Measurements from ENCODE around the gene TMEM9.
A peak's percentile ranks its signal among the peaks of the same experiment; 100 is the strongest.
"Not testable (repeated sequence)": the region's sequence is repeated elsewhere in the genome, so short reads cannot be mapped to it uniquely, and the experiment has no call there.

TMEM9 gene

DNA sequence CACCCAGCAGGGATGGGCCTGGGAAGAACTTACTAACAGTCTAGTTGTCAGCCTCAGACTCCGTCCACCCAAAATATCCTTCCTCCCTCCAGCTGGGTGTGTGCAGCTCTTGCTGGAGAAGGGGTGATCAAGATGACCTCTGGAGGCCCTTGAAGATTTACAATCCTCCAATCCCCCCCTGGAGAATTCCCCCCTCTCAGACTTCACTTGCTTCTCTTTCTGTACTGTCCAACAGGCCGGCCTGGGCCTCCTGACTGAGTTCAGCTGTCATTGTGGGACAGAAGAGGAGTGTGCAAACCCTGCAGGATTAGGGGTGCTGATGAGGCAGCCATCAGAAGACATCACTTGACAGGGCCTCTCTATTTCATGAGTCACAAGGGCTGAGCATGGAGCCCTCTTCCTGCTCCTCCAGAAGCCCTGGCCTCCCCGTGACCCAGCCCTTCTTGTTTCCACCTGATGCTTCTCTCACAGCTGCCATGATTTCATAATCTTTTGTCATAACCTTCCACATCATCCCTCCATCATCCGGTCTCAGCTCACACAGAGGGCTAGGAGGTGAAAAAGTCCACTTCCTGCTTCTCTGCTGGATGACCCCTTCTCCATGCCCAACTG lies 18.8 kb upstream of the TMEM9 start:
- no peak for DNase-seq (ENCODE audit: low read depth)

DNA sequence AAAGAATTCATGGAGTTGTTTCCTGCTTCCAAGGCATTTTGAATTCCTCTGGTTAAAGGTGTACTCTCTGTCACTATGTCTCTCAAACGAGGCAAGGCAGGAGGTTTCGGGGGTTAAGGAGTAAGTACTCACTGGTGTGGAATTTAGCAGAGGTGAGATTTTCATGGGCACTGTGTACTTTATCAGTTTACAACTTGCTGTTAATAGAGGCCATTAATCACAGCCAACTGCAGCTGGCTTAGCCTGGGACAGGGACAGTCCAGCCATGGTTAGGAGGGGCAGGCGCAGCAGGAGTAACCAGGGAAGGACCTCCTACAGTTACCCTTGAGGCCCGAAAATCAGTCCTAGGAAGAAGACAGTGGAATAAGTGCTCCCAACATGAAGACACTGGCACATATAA lies 18.1 kb upstream of the TMEM9 start:
- DNase-seq (ENCODE audit: low read depth), result no peak

DNA sequence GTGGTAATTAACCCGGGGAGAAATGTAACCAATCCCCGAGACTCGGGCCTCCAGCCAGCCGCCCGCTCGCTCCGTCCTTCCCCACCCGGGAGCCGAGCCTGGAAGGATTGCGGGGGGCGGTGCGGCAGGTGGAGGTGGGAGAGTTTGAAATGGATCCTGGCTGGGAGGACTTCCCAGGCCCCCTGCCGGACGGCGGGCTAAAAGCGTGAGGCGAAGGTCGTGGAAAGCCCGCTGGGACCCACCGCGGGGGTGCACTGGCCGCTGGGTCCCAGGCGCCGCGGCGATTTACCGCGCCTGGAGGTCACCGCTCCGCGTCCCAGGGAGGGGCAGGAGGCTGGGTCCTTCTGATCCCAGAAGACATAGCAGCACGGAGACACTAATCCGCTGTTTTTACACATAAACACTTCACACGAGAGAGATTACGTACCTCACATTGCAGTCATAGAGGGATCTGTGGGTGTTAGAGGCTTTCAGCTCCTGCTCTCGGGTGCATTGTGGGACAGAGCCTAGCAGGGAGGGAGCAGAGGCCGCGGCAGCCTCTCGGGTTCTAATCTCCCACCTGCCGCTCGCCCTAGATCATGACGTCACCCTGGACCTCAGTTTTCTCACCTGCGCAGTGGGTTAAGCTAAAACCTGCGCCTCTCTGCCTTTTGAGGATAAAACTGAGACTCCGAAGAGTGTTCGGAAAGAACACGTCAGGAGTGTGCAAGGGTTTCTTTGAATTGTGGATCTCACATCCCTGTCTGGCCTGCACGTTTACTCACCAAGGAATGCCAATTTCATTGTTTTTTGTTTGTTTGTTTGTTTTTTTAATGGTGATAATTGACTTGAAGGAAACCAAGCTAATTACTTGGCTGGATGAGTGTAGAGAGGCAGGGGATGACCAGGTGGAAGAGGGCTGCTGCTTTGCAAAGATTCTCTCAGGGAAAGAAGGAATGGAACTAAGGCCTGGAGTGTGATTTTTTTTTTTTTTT lies 17.1 kb upstream of the TMEM9 start:
- peak; percentile 41 for DNase-seq (ENCODE audit: low read depth)

DNA sequence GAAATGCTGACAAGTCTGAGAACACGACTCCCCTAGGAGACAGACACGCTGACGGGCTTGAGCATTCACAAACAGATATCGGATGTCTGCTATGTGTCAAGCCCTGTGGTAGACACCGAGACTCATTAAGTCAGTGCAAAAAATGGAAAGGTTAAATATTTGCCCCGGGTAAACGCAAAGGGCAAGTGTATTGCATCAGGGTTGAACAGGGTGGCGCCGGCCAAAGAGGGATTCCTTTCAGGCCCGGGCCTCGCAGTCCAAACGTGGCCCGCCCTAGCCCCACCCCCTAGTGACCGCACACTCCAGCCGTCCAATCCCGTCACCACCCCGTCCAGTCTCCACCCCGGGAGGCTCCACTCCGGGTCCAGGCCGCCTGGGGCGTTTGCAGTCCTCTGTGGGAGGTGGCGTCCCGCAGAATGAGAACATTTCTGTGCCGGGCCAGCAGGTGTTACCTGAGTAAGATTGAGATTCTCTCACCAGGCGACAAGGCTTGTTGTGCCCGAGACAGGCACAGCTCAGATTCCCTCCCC lies 16.3 kb upstream of the TMEM9 start:
- DNase-seq (ENCODE audit: low read depth), result peak; percentile 74

DNA sequence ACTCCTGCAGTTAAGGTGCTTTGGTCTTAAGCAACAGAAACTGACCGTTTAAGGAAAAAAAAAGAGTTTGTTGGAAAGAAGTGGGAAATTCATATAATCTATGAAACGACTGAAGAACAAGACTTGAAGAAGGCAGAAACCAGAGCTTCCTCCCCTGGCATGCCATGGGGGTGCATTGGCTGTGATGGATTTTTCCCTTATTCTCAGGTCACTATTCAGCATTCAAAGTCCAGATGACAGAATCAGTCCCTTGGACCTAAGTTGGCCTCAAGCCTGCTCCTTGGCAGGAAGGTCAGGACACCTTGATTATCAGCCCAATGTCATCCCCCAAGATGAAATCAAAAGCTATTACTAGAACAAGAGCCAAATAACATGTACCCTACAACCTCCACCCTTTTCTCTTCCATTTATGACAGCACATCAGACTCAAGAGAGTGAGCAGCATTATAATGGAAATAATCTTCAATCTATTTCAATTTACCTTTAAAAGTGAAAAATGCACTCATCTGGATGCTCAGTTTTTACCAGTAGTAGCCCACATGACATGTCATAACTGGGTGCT lies 15.8 kb upstream of the TMEM9 start:
- DNase-seq (ENCODE audit: low read depth), result no peak

DNA sequence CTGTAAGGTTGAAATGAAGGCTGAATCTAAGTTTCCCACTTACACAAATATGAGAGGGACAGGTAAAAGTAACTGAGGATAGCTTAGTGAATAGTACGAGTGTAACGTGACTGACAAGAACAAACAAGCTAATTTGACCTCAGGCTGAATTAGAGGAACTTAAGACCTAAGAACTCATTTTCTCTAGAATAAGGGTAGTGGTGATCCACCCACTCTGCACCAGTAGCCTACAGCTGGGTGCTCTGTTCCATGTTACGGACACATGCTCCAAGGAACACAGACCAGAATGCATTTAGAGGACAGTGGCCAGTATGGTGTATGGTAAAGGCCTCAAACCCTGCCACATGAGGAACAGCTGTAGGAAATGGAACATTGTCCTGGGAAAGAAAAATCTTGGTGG lies 14.9 kb upstream of the TMEM9 start:
- DNase-seq (ENCODE audit: low read depth), result no peak

DNA sequence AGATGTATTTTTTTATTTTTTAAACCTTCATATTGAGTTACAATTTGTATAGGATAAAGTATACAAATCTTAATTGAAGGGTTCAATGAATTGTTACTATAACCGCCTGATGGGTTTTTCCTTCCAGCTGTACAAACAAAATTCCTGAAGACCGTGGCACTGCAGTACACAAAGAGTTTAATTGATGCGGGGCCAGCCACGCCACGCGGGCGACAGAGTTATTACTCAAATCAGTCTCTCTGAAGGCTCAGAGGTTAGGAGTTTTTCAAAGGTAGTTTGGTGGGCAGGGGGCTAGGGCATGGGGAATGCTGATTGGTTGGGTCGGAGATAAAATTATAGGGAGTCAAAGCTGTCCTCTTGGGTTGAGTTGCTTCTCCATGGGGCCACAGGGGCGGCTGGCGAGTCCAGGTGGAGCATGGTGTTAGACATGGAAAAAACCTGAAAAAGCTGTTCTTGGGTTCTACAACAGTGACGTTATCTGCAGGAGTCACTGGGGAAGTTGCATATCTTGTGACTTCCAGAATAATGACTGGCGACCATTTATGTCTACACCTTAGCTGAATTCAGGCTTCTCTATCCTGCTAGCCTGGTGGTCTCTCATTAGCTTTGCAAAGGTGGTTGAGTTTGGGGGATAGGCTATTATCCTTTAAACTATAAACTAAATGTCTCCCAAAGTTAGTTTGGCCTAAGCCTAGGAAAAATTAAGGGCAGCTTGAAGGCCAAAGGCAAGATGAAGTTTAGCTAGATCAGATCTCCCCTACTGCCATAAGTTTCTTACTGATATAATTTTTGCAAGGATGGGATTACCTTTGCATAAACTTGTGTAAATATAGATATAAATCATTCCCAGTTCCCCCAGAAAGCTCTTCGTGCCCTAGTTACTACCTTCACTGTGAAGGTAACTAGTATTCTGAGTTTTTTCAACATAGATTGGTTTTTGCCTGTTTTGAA lies 13.0 kb upstream of the TMEM9 start:
- no peak for DNase-seq (ENCODE audit: low read depth)

DNA sequence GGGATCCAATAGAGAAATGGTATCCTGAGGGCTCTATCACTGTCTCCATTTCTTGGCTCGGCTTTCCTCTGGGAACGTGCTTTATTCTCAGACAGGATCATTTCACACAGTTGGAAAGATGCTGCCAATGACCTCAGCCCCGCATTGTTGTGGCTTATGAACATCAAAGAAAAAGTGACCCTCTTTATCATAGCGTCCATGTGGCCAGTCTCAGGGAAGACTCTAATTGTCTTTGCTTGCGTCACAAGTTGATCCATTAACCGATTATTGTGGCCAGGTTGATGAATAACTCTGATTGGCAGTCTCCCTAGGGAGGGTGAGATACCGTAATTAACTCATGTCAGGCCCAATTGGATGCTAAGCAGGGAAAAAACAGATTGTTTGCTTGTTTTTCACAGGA lies 10.4 kb upstream of the TMEM9 start:
- DNase-seq (ENCODE audit: low read depth), result no peak

DNA sequence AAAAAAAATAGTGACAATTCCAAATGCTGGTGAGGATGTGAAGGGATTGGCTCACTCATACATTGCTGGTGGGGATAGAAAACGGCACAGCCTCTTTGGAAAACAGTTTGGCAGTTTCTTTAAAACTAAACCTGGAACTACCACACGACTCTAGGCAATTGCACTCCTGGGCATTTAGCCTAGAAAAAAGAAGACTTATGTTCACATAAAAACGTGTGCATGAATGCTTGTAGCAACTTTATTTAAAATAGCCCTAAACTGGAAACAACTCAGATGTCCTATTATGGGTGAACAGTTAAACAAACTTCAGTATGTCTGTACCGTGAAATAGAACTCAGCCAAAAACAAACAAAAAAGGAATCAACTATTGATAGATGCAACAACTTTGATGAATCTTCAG lies 9.4 kb upstream of the TMEM9 start:
- no peak for DNase-seq (ENCODE audit: low read depth)

DNA sequence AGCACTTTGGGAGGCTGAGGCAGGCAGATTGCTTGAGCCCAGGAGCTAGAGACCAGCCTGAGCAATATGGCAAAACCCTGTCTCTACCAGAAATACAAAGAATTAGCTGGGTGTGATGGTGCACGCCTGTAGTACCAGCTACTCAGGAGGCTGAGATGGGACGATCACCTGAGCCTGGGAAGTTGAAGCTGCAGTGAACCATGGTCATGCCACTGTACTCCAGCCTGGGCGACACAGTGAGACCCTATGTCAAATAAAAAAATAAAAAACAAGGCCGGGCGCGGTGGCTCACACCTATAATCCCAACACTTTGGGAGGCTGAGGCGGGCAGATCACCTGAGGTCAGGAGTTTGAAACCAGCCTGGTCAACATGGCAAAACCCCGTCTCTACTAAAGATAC lies 8.8 kb upstream of the TMEM9 start:
- not testable (repeated sequence) for DNase-seq (ENCODE audit: low read depth)

DNA sequence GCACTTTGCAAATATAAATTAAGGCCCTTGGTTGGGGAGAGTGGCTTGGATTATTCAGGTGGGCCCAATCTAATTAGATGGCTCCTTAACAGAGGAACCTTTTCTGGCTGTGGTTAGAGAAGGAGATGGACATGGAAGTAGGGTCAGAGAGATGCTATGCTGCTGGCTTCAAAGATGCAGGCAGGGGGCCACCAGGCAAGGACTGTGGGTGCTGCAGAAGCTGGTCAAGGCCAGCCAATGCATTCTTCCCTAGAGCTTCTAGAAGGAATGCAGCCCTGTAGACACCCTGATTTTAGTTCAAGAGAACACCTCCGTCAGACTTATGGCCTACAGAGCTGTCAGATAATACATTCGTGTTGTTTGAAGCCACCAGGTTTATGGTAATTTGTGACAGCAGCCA lies 3.7 kb upstream of the TMEM9 start:
- no peak for DNase-seq (ENCODE audit: low read depth)

DNA sequence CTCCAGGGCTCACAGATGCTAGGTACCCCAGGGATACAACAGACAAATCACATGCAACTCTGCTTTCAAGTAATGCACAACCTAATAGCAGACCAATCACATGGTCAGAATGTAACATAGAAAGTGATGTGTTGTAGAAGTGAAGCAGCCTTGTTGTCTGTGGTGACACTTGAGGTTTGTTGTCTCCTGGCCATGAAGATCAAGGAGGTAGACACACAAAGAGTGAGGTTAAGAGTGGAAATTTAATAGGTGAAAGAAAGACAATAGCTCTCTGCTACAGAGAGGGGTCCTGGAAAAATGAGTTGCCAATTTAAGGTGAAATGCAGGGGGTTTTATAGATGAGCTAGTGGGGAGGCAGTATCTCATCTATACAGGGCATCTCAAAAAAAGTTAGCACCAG lies 2.5 kb upstream of the TMEM9 start:
- no peak for DNase-seq (ENCODE audit: low read depth)

DNA sequence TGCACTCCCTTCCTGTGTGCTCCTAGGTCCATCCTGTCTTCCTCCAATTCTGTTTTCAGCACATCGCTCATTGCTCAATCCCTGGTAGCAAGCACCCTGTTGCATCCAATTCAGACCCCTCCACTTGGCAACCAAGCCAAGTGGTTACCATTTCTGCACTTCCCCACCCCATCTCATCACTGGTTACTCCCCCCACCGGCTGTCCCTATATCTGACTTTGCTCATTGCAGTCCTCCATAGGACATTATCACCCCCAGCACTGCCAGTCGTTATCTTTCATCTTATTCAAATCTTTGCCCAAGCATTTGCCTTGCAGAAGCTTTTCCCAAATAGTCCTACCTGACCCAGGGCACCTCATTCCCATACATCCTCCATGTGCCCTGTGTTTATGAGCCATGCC lies 2.1 kb upstream of the TMEM9 start:
- DNase-seq (ENCODE audit: low read depth), result no peak

DNA sequence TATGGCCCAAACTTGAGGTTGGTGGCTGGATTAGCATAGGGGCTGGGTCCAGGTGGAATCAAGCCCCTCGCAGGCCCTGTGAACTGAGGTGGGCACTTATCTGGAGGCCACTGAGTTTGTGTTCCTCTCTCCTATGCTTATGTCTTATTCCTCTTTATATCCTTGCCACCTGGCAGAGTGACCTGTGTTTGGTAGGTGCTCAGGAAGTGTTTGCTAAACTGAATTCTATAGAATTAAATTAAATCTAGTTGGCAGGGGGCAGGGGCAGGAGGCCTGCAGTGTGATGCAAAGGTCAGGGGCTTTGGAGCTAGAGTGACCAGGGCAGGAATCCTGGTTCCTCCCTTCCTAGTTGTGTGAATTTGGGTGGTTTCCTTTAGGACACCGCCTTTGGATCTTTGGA lies 1.1 kb upstream of the TMEM9 start:
- no peak for DNase-seq (ENCODE audit: low read depth)

DNA sequence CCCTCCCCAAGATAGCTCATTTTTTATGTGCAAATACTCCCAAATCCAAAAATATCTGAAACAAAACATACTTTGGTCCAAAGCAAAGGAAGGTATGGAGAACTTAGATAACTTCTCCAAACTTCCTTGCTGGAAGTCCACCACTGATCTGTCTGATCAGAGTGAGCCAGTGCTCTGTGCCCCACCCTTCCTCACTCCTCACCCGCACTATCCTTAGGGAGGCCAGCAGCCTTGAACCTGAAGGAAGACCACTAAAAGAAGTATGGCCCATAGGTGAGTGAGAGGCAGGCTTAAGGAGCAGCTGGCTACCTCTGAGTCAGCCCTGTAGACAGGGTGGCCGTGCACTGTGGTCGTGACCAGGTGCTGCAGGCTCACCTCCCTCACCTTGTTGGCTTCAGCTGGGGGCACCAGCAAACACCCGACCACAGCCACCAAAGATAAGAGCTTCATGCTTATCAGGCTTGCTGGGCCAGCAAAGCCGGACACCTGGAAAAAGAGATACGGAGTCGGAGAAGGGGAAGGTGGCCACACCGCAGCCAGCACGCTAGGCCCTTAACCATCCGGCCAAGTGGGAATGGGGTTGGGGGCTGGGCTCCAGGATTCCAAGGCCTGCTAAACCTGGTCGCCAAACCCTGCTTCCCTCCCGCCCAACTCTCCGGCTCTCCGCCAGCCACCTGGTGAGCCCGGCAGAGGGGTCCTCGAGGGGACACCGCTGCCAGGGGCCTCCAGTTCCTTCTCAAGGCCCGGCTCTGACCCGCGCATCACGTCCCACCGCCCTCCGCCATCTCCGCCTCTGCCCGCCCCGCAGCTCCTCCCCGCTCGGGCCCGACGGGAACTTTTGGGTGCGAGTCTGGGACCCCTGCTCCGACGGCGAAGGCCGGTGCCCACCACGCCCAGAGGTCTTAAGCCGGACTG lies 543 bp downstream of the TMEM9 start:
- no peak for DNase-seq (ENCODE audit: low read depth)

DNA sequence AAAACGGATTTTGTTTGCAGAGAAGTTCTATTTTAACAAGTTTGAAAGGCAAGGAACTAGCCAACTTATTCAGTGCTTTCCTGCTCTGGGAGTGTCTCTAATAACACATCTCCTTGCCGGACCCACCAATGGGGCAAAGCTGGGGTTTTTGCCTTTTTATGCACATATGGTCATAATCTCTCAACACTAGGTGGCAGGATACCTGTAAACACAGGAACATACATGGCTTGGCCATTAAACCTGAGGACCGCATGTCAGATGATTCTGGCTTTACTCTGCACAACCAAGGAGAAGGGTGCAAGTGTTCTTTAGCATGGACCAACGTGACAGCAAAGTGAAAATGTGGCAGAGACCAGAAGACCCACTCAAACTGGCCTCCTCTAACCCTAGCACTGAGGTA lies 4.9 kb downstream of the TMEM9 start:
- no peak for DNase-seq (ENCODE audit: low read depth)

DNA sequence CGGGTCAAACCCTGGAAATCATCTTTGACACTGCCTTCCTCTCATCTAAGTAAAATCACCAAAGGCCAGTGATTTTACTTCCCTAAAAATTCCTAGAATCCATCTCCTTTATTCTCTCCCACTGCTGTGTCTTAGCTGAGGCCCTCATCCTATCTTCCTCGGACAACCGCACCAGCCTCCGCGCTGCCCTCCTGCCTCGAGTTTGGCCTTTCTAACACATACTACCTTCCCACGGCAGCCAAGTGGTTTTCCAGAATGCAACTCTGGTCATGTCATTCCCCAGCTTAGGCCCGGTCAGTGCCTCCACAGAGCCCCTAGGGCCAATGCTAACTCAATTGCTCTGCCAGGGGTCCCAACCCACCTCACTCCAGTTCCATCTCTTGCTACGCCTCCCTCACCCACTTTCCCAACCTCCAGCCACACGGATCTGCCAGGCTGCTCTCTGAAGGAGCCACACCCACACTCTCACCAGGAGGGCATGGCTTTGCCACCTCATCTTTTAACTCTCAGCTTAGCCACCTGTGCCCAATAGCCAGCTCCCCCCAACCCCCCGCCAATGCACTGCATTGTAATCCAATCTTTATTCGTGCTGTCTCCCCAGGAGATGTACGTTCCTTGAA lies 6.8 kb downstream of the TMEM9 start:
- DNase-seq (ENCODE audit: low read depth), result no peak

DNA sequence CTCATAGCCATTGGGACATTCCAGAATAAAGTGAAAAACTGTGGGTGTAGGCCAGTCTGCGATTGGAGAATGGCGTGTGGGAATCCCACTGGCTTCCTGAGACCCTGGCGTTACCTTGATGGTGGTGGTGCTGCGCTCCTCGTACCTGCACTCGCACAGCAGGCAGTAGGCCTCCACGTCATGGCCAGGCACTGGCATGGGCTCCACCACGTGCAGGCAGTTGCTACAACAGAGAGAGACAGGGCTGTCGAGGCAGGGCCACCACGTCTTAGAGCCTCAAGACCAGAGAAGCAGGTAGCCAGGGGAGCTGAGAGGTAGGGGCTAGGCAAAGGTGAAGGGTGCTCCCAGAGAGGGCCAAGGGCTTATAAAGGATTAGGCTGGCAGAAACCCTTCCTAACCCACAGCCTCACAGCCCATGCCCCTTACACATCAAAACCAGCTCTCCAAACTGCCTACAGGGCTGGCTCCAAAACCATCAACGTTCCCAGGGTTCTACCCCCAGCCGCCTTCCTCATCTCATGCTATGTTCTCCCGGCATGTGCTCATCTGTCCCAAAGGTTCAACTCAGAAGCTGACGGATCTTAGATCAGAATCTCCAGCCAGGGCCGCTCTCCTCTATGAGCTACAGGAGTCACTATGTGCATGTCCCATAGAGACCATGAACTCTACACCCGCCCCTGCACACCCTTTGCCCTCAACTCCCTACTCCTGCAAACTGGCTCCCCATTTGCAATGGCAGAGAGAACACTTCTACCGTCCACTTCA lies 7.5 kb downstream of the TMEM9 start:
- DNase-seq (ENCODE audit: low read depth), result no peak

DNA sequence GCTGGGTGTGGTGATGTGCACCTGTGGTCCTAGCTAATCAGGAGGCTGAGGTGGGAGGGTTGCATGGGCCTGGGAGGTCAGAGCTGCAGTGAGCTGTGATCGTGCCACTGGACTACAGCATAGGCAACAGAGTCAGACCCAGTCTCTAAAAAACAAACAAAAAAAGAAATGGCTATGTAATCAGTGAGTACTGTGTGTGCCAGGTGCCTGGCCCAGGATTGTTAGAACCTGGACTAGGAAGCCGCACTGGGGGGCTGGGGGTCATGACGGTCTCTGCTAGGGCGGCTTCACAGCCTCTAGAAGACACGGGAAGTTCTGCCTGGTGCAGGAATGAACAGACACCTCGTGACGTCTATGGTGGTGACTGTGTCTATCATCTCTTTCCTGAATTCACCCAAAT lies 8.5 kb downstream of the TMEM9 start:
- DNase-seq (ENCODE audit: low read depth), result no peak

DNA sequence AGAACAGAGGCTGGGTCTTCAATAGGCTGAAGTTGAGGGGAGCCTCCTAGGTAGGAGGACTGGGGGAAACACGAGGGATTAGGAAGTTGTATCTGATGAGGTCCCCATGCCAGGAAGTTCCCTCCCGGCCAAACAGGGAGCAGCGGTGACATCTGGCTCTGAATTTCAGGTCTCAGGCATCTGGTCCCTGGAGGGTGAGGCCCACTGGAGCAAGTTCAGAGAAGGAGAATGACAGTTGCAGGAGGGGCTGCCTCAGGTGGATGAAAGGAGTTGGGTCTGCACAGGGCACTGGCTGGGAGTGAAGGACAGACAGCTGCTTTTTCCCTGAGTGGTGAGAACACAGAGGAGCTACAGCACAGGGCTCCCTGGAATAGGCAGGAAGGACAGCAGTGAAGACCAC lies 9.1 kb downstream of the TMEM9 start:
- DNase-seq (ENCODE audit: low read depth), result no peak

All from stimulated activated CD8-positive, alpha-beta memory T cell treated with anti-CD3 and anti-CD28 coated beads, Interleukin-4, amount 100 ng/mL, for 24 hours (primary cell).